ENCODE measurements around the gene KRT3. TPM values are rescaled to one million over a fixed set of nuclear protein-coding genes. Genes with fewer than 3 reads are reported as not detected.

Gene KRT3
- total RNA-seq, 1 donor = not detected

GRCh38 chr12:52815161-52815560, 19.2 kb upstream of the KRT3 start:
- DNase-seq (ENCODE audit: low read depth in 2 of 3, low spot score in 2 of 3) = no peak

GRCh38 chr12:52814710-52815155, 18.8 kb upstream of the KRT3 start:
- no peak for DNase-seq (ENCODE audit: low read depth in 2 of 3, low spot score in 2 of 3)

GRCh38 chr12:52813885-52814709, 18.2 kb upstream of the KRT3 start, which contains the start of gene KRT4:
Gene KRT4 (minus strand): TSS chr12:52814116. CDS start chr12:52814058, 58 bp downstream.
- no peak for DNase-seq (ENCODE audit: low read depth in 2 of 3, low spot score in 2 of 3)

- no peak for DNase-seq (ENCODE audit: low read depth in 2 of 3, low spot score in 2 of 3)
Observed at GRCh38 chr12:52813203-52813819, 17.4 kb upstream of the KRT3 start.

GRCh38 chr12:52812749-52813148, 16.8 kb upstream of the KRT3 start:
- no peak for DNase-seq (ENCODE audit: low read depth in 2 of 3, low spot score in 2 of 3)

- no peak for DNase-seq (ENCODE audit: low read depth in 2 of 3, low spot score in 2 of 3)
Observed at GRCh38 chr12:52812073-52812400, 16.1 kb upstream of the KRT3 start.

GRCh38 chr12:52811191-52812072, 15.5 kb upstream of the KRT3 start:
- no peak for DNase-seq (ENCODE audit: low read depth in 2 of 3, low spot score in 2 of 3)

GRCh38 chr12:52810554-52810953, 14.6 kb upstream of the KRT3 start:
- DNase-seq (ENCODE audit: low read depth in 2 of 3, low spot score in 2 of 3) = no peak

- no peak for DNase-seq (ENCODE audit: low read depth in 2 of 3, low spot score in 2 of 3)
Observed at GRCh38 chr12:52809166-52809565, 13.2 kb upstream of the KRT3 start.

GRCh38 chr12:52808573-52809160, 12.8 kb upstream of the KRT3 start:
- no peak for DNase-seq (ENCODE audit: low read depth in 2 of 3, low spot score in 2 of 3)

GRCh38 chr12:52807544-52808470, 11.9 kb upstream of the KRT3 start:
- no peak for DNase-seq (ENCODE audit: low read depth in 2 of 3, low spot score in 2 of 3)

GRCh38 chr12:52806821-52807543, 11.1 kb upstream of the KRT3 start:
- DNase-seq (ENCODE audit: low read depth in 2 of 3, low spot score in 2 of 3) = no peak

GRCh38 chr12:52806169-52806811, 10.4 kb upstream of the KRT3 start:
- DNase-seq (ENCODE audit: low read depth in 2 of 3, low spot score in 2 of 3) = no peak

GRCh38 chr12:52805739-52806138, 9.8 kb upstream of the KRT3 start:
- DNase-seq (ENCODE audit: low read depth in 2 of 3, low spot score in 2 of 3) = no peak

GRCh38 chr12:52805000-52805399, 9.1 kb upstream of the KRT3 start:
- peak in 1 of 3 donors; percentile 38 for DNase-seq (ENCODE audit: low read depth in 2 of 3, low spot score in 2 of 3)

- no peak for DNase-seq (ENCODE audit: low read depth in 2 of 3, low spot score in 2 of 3)
Observed at GRCh38 chr12:52802442-52802841, 6.5 kb upstream of the KRT3 start.

GRCh38 chr12:52801773-52802172, 5.9 kb upstream of the KRT3 start:
- DNase-seq (ENCODE audit: low read depth in 2 of 3, low spot score in 2 of 3) = no peak

- DNase-seq (ENCODE audit: low read depth in 2 of 3, low spot score in 2 of 3) = no peak
Observed at GRCh38 chr12:52800259-52800917, 4.5 kb upstream of the KRT3 start.
